CD4-positive, alpha-beta T cell (primary cell): Measurements from ENCODE around the gene PPP1R37. TPM values are rescaled to one million over a fixed set of nuclear protein-coding genes. Genes with fewer than 3 reads are reported as not detected.

ENCODE experiments used
- ATAC-seq: fragments of 200-7000 bp; cut with Tn5 transposase; one replicate; pipeline ENCODE4 v1.10.0; 2022; ENCODE audit warnings: mild to moderate bottlenecking; ENCODE audit not compliant: poor library complexity
- CTCF ChIA-PET: fragments of 350-600 bp; sonication (Branson Sonifier 250); formaldehyde crosslinking; loops from one replicate; lab custom pipeline; 2021; ENCODE audit warnings: antibody characterized with exemption, inconsistent platforms; lab: Charles Lee
- POLR2A ChIA-PET: fragments of 350-600 bp; sonication (Branson Sonifier 250); formaldehyde crosslinking; loops from one replicate; lab custom pipeline; 2021; ENCODE audit warnings: antibody characterized with exemption, inconsistent platforms; lab: Charles Lee
- DNase-seq, 14 experiments: peaks; one replicate each; pipeline ENCODE4 v3.0.0-alpha.2; 2013 to 2020; ENCODE audit warnings: mixed read lengths in 2 of 14
- H3K27ac ChIP-seq, 2 donors: one replicate each; pipeline versions ENCODE4 v1.5.1 to v1.7.0; 2013; ENCODE audit warnings: low read length in 2 of 2, low read depth in 1 of 2, mild to moderate bottlenecking in 1 of 2
- H3K27me3 ChIP-seq, 2 experiments: 1 replicate in 1 of 2; 2 replicates in 1 of 2; pipeline versions ENCODE4 v1.6.1 to v1.7.0; 2013; ENCODE audit warnings: low read length in 2 of 2, control low read depth in 1 of 2, mild to moderate bottlenecking in 1 of 2, moderate library complexity in 1 of 2; ENCODE audit not compliant: insufficient read depth in 2 of 2, control insufficient read depth in 1 of 2
- H3K36me3 ChIP-seq: one replicate; pipeline ENCODE4 v1.6.1; 2013; ENCODE audit warnings: low read length, control low read depth; ENCODE audit not compliant: insufficient read depth
- H3K4me1 ChIP-seq: one replicate; pipeline ENCODE4 v1.6.1; 2013; ENCODE audit warnings: low read length, control low read depth; ENCODE audit not compliant: insufficient read depth
- H3K4me3 ChIP-seq: one replicate; pipeline ENCODE4 v1.5.1; 2013; ENCODE audit warnings: mild to moderate bottlenecking, low read length, moderate library complexity
- H3K9me3 ChIP-seq, 2 experiments: 1 replicate in 1 of 2; 2 replicates in 1 of 2; pipeline versions ENCODE4 v1.6.1 to v1.7.0; 2013; ENCODE audit warnings: low read length in 2 of 2, mild to moderate bottlenecking in 2 of 2, control low read depth in 1 of 2, moderate library complexity in 1 of 2; ENCODE audit not compliant: control insufficient read depth in 1 of 2, insufficient read depth in 1 of 2
- H3K27ac Mint-ChIP-seq: one replicate; pipeline ENCODE4 v1.8.0; 2020; ENCODE audit warnings: mixed read lengths
- H3K27me3 Mint-ChIP-seq: one replicate; pipeline ENCODE4 v1.8.0; 2021; ENCODE audit warnings: mixed read lengths
- H3K36me3 Mint-ChIP-seq: one replicate; pipeline ENCODE4 v1.8.0; 2021; ENCODE audit warnings: low read depth, mixed read lengths
- H3K4me1 Mint-ChIP-seq: one replicate; pipeline ENCODE4 v1.8.0; 2021; ENCODE audit warnings: low read depth, mixed read lengths
- H3K4me3 Mint-ChIP-seq: one replicate; pipeline ENCODE4 v1.8.0; 2020; ENCODE audit warnings: mild to moderate bottlenecking, mixed read lengths
- H3K9me3 Mint-ChIP-seq: one replicate; pipeline ENCODE4 v1.8.0; 2020; ENCODE audit warnings: mixed read lengths
- intact Hi-C, 2 experiments: fragments of 100-400 bp; cut with DNase I in 1 of 2; cut with micrococcal nuclease in 1 of 2; formaldehyde crosslinking; loops; one replicate each; pipeline versions ENCODE4 v1.15.1 to v1.9.0; 2023 to 2025; cut with DNase I, micrococcal nuclease
- total RNA-seq, 174 experiments: library from RNA in 2 of 174; stranded (reverse) in 2 of 174; gene quantifications; one replicate each; pipeline ENCODE4 v1.2.3 and lab custom pipeline; 2021 to 2026
- TF ChIP-seq, protein P1 (sequence below): fragments of 200-600 bp; IDR thresholded peaks from one replicate; pipeline ENCODE4 v1.8.0; 2022; ENCODE audit warnings: antibody characterized with exemption, mild to moderate bottlenecking

PPP1R37 gene
- total RNA-seq, 2 experiments from 2014 or later: 17.2 to 19.6 TPM

DNA sequence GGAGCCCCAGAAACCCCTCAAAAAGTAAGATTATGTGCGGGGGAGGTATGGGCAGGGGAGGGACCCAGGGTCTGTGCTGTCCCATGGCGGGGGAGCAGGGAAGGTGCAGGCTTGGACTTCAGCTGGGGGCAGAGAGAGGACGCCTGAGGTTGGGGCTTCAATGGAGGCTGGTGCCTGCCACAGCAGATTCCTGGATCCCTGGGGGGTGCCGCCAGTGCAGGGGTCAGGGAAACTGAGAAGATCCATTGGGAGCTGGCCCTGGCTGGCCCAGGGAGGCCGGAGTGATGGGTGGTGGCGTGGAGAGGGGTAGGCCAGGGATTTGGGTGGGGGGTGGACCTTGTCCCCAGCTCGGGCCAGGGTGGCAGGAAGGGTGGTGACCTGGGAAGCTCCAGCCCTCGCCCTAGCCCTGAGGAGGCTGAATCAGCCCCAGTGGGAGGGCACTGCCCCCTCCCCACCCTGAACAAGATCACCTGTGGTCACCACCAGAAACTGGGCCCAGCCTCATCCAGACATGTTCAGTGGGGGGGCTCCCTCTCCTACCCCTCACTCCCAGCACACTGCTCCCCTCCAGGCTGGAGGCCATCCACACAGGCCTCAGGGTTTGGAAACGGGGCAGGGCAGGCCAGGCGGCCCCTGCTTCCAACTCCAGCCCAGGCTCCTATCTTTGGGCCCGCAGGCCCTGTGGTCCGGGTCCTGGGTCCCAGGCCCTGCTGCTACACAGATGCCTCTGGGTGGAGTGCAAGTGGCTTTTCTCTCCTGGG, 66.4 kb downstream of the PPP1R37 start:
- POLR2A ChIA-PET: interaction anchor here (1.7 kb wide), 1 partner anchor 19 kb away, joined by 4 read pairs; the partner anchor contains the start of genes BLOC1S3 and TRAPPC6A

DNA sequence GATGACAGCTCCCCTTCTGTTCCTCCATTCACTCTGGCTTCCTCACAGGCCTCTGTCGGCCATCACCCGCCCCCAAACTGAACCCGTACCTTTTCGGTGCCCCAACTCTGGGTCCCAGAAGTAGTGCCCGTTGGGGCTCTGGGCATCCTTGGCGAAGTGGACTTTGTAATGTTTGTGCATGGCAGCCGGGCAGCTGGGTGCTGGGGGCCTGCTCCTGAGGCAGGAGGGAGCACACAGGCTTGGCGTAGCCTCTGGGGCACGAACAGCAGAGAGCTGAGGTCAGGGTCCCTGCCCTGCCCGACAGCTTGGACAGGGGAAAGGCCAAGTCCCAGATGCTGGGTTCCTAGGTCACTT, 67.0 kb downstream of the PPP1R37 start:
- H3K27ac Mint-ChIP-seq: no peak overlapping the region
- POLR2A ChIA-PET: no interaction called here

More for the DNA sequence above, 66.4 kb downstream of the PPP1R37 start:
- Histone ChIP-seq H3K27me3 (no peaks in the 10 kb centered on the region), H3K4me1 (peaks cover 12% of the 10 kb centered on the region), H3K4me3 (no peak overlapping the region), H3K27ac (no peak overlapping the region), H3K9me3 (no peaks in the 10 kb centered on the region), H3K36me3 (no peaks in the 10 kb centered on the region)
- TF ChIP-seq, protein P1, sequence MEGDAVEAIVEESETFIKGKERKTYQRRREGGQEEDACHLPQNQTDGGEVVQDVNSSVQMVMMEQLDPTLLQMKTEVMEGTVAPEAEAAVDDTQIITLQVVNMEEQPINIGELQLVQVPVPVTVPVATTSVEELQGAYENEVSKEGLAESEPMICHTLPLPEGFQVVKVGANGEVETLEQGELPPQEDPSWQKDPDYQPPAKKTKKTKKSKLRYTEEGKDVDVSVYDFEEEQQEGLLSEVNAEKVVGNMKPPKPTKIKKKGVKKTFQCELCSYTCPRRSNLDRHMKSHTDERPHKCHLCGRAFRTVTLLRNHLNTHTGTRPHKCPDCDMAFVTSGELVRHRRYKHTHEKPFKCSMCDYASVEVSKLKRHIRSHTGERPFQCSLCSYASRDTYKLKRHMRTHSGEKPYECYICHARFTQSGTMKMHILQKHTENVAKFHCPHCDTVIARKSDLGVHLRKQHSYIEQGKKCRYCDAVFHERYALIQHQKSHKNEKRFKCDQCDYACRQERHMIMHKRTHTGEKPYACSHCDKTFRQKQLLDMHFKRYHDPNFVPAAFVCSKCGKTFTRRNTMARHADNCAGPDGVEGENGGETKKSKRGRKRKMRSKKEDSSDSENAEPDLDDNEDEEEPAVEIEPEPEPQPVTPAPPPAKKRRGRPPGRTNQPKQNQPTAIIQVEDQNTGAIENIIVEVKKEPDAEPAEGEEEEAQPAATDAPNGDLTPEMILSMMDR: no peak
- DNase-seq (no peak), ATAC-seq (no peak)
- CTCF ChIA-PET: no interaction called here
- Mint-ChIP-seq H3K4me1 (peaks cover 9% of the 10 kb centered on the region), H3K36me3 (no peaks in the 10 kb centered on the region), H3K27me3 (peaks cover 18% of the 10 kb centered on the region), H3K9me3 (no peaks in the 10 kb centered on the region), H3K27ac (no peak overlapping the region), H3K4me3 (no peak overlapping the region)
- intact Hi-C loops: no loop called here

DNA sequence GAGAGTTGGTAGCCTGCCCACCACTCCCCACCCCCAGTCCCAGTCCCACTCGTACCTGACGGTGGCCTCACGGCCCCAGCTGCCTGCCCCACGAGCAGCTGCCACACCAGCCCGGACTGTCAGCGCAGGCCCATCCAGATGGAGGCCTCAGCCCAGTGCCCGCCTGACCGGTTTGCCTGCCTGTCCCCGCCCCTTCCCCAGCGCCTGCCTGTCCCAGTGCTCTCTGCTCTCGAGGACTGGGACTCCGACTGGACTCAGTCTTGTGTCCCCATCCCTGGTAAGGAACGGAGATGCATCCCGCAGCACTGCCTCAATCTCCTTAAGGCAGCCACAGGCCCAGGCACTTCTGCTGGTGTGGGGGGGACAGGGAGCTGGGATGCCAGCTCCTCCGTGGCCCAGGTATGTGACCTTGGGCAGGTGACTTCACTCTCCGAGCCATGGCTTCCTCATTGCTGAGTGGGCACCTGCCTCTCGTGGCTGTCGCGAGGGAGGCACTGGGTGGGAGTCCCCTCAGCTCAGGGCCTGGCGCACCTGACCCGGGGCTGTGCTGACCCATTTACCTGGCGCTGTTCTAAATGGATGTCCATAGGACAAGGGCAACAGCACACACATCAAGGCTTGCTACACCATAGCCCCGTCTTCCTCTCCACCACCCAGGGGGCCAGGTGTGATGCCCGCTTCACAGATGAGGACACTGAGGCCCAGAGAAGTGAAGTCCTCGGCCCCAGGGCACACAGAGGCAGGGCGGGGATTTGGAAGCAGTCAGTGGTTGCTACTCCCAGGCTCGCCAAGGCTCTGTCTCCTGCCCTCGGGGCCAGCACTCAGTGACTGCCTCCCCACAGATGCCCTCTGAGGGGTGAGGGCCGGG, 68.1 kb downstream of the PPP1R37 start, which contains the start of gene NKPD1:
Gene NKPD1, minus strand, starts transcription at position 113 of the 868 bp plus-strand sequence. CDS start 832 bp downstream, outside the sequence.
- H3K4me3 Mint-ChIP-seq: no peak within 1 kb of the TSS
- no peak within 1 kb of the TSS for H3K27ac Mint-ChIP-seq
- intact Hi-C loops: no loop called here

More for the DNA sequence above, 67.0 kb downstream of the PPP1R37 start:
- no peak overlapping the region for H3K27ac ChIP-seq
- Mint-ChIP-seq H3K4me1 (peaks cover 12% of the 10 kb centered on the region), H3K9me3 (no peaks in the 10 kb centered on the region), H3K36me3 (no peaks in the 10 kb centered on the region), H3K27me3 (peaks cover 16% of the 10 kb centered on the region), H3K4me3 (no peak overlapping the region)
- TF ChIP-seq, protein P1: no peak
- intact Hi-C loops: no loop called here
- H3K27me3 ChIP-seq: no peaks in the 10 kb centered on the region
- H3K36me3 ChIP-seq: no peaks in the 10 kb centered on the region
- DNase-seq (no peak), ATAC-seq (no peak)
- no peak overlapping the region for H3K4me3 ChIP-seq
- H3K9me3 ChIP-seq: no peaks in the 10 kb centered on the region
- CTCF ChIA-PET: no interaction called here
- H3K4me1 ChIP-seq: peaks cover 17% of the 10 kb centered on the region

More for the DNA sequence above, 68.1 kb downstream of the PPP1R37 start, which contains the start of gene NKPD1:
- H3K9me3 ChIP-seq: no peaks in the 10 kb centered on the region
- H3K36me3 ChIP-seq: no peaks in the 10 kb centered on the region
- POLR2A ChIA-PET: no interaction called here
- ATAC-seq (no peak), DNase-seq (no peak)
- peaks cover 16% of the 10 kb centered on the region for H3K4me1 Mint-ChIP-seq
- H3K36me3 Mint-ChIP-seq: no peaks in the 10 kb centered on the region
- CTCF ChIA-PET: no interaction called here
- H3K9me3 Mint-ChIP-seq: no peaks in the 10 kb centered on the region
- peaks cover 24% of the 10 kb centered on the region for H3K4me1 ChIP-seq
- H3K27me3 ChIP-seq: no peaks in the 10 kb centered on the region
- peaks cover 13% of the 10 kb centered on the region for H3K27me3 Mint-ChIP-seq
- no peak within 1 kb of the TSS for H3K4me3 ChIP-seq
- H3K27ac ChIP-seq: no peak within 1 kb of the TSS
- TF ChIP-seq, protein P1: no peak
